Neural progenitor cell (in vitro differentiated cells): Measurements from ENCODE around the gene CYP2F1.

Experiments used
- CTCF ChIP-seq: fragments of 200-600 bp; sonication (generic); IDR thresholded peaks from 2 replicates; pipeline ENCODE4 v1.5.1; 2017; ENCODE audit warnings: antibody characterized with exemption, mild to moderate bottlenecking
- EZH2 ChIP-seq: fragments of 200-600 bp; sonication (generic); IDR thresholded peaks from 2 replicates; pipeline ENCODE4 v1.6.1; 2017; ENCODE audit warnings: antibody characterized with exemption, mild to moderate bottlenecking, moderate library complexity
- EZH2phosphoT487 ChIP-seq: fragments of 200-600 bp; sonication (generic); IDR thresholded peaks from 2 replicates; pipeline ENCODE4 v1.6.1; 2017; ENCODE audit warnings: antibody characterized with exemption

- TF ChIP-seq CTCF (no peak), EZH2 (no peak), EZH2phosphoT487 (no peak)
Observed at GRCh38 chr19:41131186-41131585, 17.0 kb downstream of the CYP2F1 start.
